Ishikawa (cell line): ENCODE data around the gene APC2.
A peak's percentile ranks its signal among the peaks of the same experiment; 100 is the strongest.

Experiments
- CEBPB ChIP-seq: IDR thresholded peaks from 2 replicates; pipeline ENCODE4 v1.6.1; 2012
- CREB1 ChIP-seq: IDR thresholded peaks from 2 replicates; pipeline ENCODE4 v1.6.1; 2012; ENCODE audit warnings: low read depth
- EGR1 ChIP-seq: IDR thresholded peaks from 2 replicates; pipeline ENCODE4 v1.6.1; 2012
- EP300 ChIP-seq: IDR thresholded peaks from 2 replicates; pipeline ENCODE4 v1.6.1; 2012; ENCODE audit warnings: borderline replicate concordance
- FOXM1 ChIP-seq: IDR thresholded peaks from 2 replicates; pipeline ENCODE4 v1.6.1; 2012; ENCODE audit warnings: low read depth, borderline replicate concordance
- NFIC ChIP-seq: IDR thresholded peaks from 2 replicates; pipeline ENCODE4 v1.6.1; 2012
- RAD21 ChIP-seq: IDR thresholded peaks from 2 replicates; pipeline ENCODE4 v1.6.1; 2012; ENCODE audit warnings: low read depth
- REST ChIP-seq: IDR thresholded peaks from 2 replicates; pipeline ENCODE4 v1.6.1; 2012; ENCODE audit warnings: low read depth, mild to moderate bottlenecking
- TAF1 ChIP-seq: IDR thresholded peaks from 2 replicates; pipeline ENCODE4 v1.6.1; 2012; ENCODE audit warnings: low read depth, mild to moderate bottlenecking
- TCF12 ChIP-seq: IDR thresholded peaks from 2 replicates; pipeline ENCODE4 v1.6.1; 2012; ENCODE audit warnings: low read depth
- TEAD4 ChIP-seq: IDR thresholded peaks from 2 replicates; pipeline ENCODE4 v1.6.1; 2012
- USF1 ChIP-seq: IDR thresholded peaks from 2 replicates; pipeline ENCODE4 v1.6.1; 2012
- YY1 ChIP-seq: IDR thresholded peaks from 2 replicates; pipeline ENCODE4 v1.6.1; 2012; ENCODE audit warnings: low read depth
- ZBTB7A ChIP-seq: IDR thresholded peaks from 2 replicates; pipeline ENCODE4 v1.6.1; 2012; ENCODE audit warnings: low read depth
- TF ChIP-seq, protein P1 (sequence below): IDR thresholded peaks from 2 replicates; pipeline ENCODE4 v1.6.1; 2012

APC2 gene

DNA sequence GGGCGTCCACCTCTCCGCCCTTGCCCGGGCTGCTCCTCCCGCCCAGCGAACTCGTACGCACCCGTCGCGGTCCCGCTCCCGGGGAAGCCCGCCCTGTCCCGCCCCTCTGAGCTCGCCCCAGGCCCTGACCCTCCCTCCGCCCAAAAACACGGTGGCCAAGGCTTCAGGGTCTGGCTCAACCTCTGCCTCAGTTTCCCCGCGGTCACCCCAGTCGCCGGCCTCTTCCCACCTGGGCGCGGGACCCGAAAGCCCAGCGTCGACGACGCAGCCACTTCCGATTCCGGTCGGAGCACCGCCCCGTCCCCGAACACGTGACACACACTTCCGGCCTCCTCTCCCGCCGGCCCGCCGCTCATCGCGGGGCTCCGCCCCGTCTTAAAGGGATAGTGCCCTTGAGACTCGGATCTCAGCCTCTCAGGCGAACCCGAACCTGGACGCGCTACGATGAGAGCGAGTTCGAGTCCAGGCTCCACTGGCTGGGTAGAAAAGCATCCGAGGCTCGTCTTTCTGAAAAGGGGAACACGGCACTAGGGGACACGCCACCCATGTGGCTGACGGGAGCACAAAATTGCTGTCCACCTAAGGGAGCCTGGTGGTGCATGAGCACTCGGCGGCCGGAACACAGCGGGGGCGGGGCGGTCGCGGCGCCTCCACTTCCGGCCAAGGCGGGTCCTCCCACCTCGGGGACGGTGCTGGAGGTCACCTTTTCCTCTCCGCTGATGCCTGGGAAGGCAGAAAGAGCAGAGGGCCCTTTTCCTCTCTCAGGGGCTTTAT lies 29.2 kb downstream of the APC2 start, which contains the start of gene C19orf25:
C19orf25 (minus strand) TSS at position 282 of the 774 bp plus-strand sequence. CDS start 312 bp downstream, outside the sequence.
- TF ChIP-seq CREB1 (no peak; the same call in 1 of the 2 replicates), EP300 (peak; percentile 26; the same call in 1 of the 2 replicates), TCF12 (peak; percentile 62), REST (no peak), TAF1 (peak; percentile 49; the same call in 1 of the 2 replicates), EGR1 (peak; percentile 44; the same call in 1 of the 2 replicates), NFIC (peak; percentile 22; the same call in 1 of the 2 replicates), RAD21 (no peak), ZBTB7A (no peak), USF1 (peak; percentile 98), YY1 (no peak), FOXM1 (no peak), TEAD4 (no peak), CEBPB (no peak)
- TF ChIP-seq, protein P1, sequence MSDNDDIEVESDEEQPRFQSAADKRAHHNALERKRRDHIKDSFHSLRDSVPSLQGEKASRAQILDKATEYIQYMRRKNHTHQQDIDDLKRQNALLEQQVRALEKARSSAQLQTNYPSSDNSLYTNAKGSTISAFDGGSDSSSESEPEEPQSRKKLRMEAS, result peak; percentile 97

DNA sequence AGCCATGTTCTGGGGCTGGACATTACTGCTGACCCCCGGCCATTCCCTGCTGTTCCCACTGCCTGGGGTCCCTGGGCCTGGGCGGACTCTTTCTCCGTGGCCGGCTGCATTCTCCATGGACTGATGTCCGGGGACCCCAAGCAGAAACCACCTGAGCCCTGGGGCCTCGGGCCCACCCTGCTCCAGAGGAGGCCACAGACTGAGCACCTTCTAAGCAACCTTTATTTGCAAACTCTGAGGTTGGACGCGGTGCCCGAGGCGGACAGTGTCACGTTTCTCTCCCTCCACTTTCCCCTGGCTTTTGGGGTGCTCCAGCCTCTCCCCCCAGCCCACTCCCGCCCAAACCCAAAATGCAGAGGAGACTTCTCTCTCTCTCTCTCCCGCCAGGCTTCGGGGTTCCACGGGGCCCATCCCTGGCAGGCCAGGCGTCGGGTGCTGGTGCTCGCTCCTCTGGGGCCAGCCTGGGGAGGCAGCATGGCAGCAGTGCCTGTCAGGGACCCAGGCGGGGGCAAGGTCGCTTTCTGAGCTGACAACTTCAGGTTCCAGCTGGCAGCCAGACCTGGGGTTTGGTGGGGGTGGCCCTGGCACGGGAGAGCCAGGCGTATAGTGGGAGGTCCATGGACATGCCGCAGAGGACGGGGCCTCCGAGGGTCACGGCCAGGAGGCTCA lies 31.4 kb downstream of the APC2 start:
- no peak for TF ChIP-seq USF1
- no peak for TF ChIP-seq ZBTB7A
- no peak for TF ChIP-seq FOXM1
- no peak for TF ChIP-seq TAF1
- TF ChIP-seq CREB1, result no peak
- TF ChIP-seq RAD21, result no peak
- TF ChIP-seq, protein P1, result no peak
- no peak for TF ChIP-seq EP300
- TF ChIP-seq EGR1, result no peak

GRCh38 chr19:1481893-1482360 lies 32.0 kb downstream of the APC2 start:
- TF ChIP-seq FOXM1, result no peak

DNA sequence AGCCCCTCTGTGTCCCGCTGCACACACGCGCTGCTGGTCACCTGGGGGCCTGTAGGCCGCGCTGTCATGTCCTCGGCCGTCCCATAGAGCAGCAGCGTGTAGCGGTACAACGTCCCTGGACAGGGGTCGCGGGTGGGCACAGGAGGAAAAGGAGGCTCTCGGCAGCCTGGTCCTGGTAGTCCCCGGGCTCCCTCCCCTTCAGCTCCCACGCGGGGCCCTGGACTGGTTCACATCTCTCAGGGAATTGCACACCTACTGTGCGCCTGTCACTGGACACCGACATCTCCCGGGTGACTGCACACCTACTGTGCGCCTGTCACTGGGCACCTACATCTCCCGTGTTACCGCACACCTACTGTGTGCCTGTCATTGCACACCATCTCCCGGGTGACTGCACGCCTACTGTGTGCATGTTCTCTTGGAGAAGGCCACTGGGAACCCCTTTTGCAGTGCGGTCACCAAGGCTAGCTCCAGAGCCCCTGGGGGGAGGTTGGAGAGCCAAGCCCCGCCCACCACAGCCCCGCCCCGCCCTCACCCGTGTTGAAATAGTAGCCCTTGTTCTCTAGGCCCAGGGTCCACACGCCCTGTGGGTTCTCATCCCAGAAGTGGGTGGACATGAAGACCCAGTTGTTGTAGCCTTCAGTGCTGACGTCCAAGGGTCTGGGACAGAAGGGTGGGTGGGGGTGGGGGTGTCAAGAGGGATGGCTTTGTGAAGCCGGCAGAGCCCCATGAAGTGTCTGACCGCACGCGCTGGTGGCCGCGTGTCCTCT lies 32.6 kb downstream of the APC2 start:
- TF ChIP-seq REST (peak; percentile 25; the same call in 1 of the 2 replicates), USF1 (no peak)
- TF ChIP-seq, protein P1, result no peak
